ENCODE measurements around the gene UBE3C.

- TF ChIP-seq EZH2 (IDR thresholded peaks at IDR 0.05; ENCODE audit: insufficient read depth, poor library complexity, severe bottlenecking) (no peak), EZH2phosphoT487 (IDR thresholded peaks at IDR 0.05; ENCODE audit: insufficient read depth, low read depth) (no peak)
Measured at GRCh38 chr7:157205438-157205837, 66.7 kb downstream of the UBE3C start.
